ENCODE data around the gene KNSTRN.

DNA sequence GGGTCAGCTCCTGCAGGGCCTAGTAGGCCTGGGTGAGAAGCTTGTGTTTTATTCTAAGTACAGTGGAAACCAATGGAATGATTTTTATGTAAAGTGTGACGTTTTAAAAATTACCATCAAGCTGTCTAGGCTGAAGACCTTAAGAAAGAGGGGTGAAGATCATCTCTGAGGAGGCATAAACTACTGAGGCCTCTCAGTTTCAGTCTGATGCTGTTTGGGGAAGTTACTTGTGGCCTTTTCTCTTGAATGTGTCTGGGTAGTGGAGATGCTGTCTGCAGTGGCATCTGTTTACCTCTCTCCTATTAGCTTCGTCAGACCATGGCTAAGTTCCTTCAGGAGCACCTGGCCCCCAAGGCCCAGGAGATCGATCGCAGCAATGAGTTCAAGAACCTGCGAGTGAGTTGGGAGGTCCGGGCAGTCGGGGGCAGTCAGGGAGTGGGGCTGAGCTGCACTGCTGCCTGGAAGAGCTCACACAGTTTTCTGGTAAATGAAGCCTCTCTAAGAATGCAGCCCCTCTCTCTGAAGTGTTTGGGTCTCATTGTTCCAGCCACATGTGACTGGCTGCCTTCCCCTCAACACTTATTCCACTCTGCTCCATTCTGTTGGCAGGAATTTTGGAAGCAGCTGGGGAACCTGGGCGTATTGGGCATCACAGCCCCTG lies 24.9 kb downstream of the KNSTRN start:
- TF ChIP-seq ZNF274 (IDR thresholded peaks at IDR 0.05; ENCODE audit: borderline replicate concordance, extremely low read depth, low read length), result no peak
- no peak for TF ChIP-seq TBP (IDR thresholded peaks at IDR 0.05; ENCODE audit: low read depth, low read length)
- no peak for TF ChIP-seq SP2 (IDR thresholded peaks at IDR 0.05; ENCODE audit: low read length)
- no peak for TF ChIP-seq BACH1 (IDR thresholded peaks at IDR 0.05; ENCODE audit: low read length)
- TF ChIP-seq, protein P1, sequence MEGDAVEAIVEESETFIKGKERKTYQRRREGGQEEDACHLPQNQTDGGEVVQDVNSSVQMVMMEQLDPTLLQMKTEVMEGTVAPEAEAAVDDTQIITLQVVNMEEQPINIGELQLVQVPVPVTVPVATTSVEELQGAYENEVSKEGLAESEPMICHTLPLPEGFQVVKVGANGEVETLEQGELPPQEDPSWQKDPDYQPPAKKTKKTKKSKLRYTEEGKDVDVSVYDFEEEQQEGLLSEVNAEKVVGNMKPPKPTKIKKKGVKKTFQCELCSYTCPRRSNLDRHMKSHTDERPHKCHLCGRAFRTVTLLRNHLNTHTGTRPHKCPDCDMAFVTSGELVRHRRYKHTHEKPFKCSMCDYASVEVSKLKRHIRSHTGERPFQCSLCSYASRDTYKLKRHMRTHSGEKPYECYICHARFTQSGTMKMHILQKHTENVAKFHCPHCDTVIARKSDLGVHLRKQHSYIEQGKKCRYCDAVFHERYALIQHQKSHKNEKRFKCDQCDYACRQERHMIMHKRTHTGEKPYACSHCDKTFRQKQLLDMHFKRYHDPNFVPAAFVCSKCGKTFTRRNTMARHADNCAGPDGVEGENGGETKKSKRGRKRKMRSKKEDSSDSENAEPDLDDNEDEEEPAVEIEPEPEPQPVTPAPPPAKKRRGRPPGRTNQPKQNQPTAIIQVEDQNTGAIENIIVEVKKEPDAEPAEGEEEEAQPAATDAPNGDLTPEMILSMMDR (IDR thresholded peaks at IDR 0.05; ENCODE audit: control extremely low read depth in 1 of 3, insufficient read depth in 1 of 3, low read depth in 1 of 3, low read length in 3 of 3), result no peak
- TF ChIP-seq POLR2AphosphoS5 (IDR thresholded peaks at IDR 0.05; ENCODE audit: low read depth, low read length), result no peak
- TF ChIP-seq PHF8 (conservative IDR thresholded peaks at IDR 0.05; ENCODE audit: low read depth, low read length), result no peak
- no peak for TF ChIP-seq POLR2A (IDR thresholded peaks at IDR 0.05; ENCODE audit: control extremely low read depth in 1 of 2, low read depth in 2 of 2, low read length in 2 of 2)
- no peak for TF ChIP-seq EZH2 (IDR thresholded peaks at IDR 0.05; ENCODE audit: low read depth, low read length, severe bottlenecking)
- TF ChIP-seq BCL11A (IDR thresholded peaks at IDR 0.05; ENCODE audit: low read depth in 2 of 2, low read length in 2 of 2), result no peak
- TF ChIP-seq GABPA (IDR thresholded peaks at IDR 0.05; ENCODE audit: borderline replicate concordance, insufficient read depth, low read length), result no peak
- TF ChIP-seq JUND (IDR thresholded peaks at IDR 0.05; ENCODE audit: low read length), result no peak

Measured in H1 (cell line).